Measurements from ENCODE around the gene NHERF1.

Gene NHERF1

GRCh38 chr17:74748529-74749278, at the start of gene NHERF1:
Gene NHERF1, plus strand, starts transcription at chr17:74748628. Its CDS starts 219 bp downstream, at chr17:74748847.
- in situ Hi-C loops (cut with MboI; ENCODE audit: low pct_unique_long_range_greater_than_20kb, low sequenced_read_pairs), result no loop called here
- peak; percentile 94 for DNase-seq

GRCh38 chr17:74699236-74699635, 49.2 kb upstream of the NHERF1 start:
- DNase-seq, result no peak
- in situ Hi-C loops (cut with MboI; ENCODE audit: low pct_unique_long_range_greater_than_20kb, low sequenced_read_pairs), result no loop called here

GRCh38 chr17:74702116-74702871, 46.1 kb upstream of the NHERF1 start:
- no peak for DNase-seq
- in situ Hi-C loops (cut with MboI; ENCODE audit: low pct_unique_long_range_greater_than_20kb, low sequenced_read_pairs), result no loop called here

- in situ Hi-C loops (cut with MboI; ENCODE audit: low pct_unique_long_range_greater_than_20kb, low sequenced_read_pairs), result no loop called here
- no peak for DNase-seq
Measured at GRCh38 chr17:74703311-74703710, 45.1 kb upstream of the NHERF1 start.

GRCh38 chr17:74704544-74704943, 43.9 kb upstream of the NHERF1 start:
- in situ Hi-C loops (cut with MboI; ENCODE audit: low pct_unique_long_range_greater_than_20kb, low sequenced_read_pairs), result no loop called here
- DNase-seq, result no peak

GRCh38 chr17:74711058-74711824, 37.2 kb upstream of the NHERF1 start:
- no peak for DNase-seq
- in situ Hi-C loops (cut with MboI; ENCODE audit: low pct_unique_long_range_greater_than_20kb, low sequenced_read_pairs), result no loop called here

- in situ Hi-C loops (cut with MboI; ENCODE audit: low pct_unique_long_range_greater_than_20kb, low sequenced_read_pairs), result no loop called here
- no peak for DNase-seq
Measured at GRCh38 chr17:74712301-74712700, 36.1 kb upstream of the NHERF1 start.

GRCh38 chr17:74712756-74713155, 35.7 kb upstream of the NHERF1 start, which contains the start of gene CD300LF:
Gene CD300LF, minus strand, starts transcription at chr17:74712923. Its CDS starts 57 bp downstream, at chr17:74712866.
- DNase-seq, result peak; percentile 75
- in situ Hi-C loops (cut with MboI; ENCODE audit: low pct_unique_long_range_greater_than_20kb, low sequenced_read_pairs), result no loop called here

- DNase-seq, result peak; percentile 39
- in situ Hi-C loops (cut with MboI; ENCODE audit: low pct_unique_long_range_greater_than_20kb, low sequenced_read_pairs), result no loop called here
Measured at GRCh38 chr17:74713171-74713755, 35.2 kb upstream of the NHERF1 start.

GRCh38 chr17:74715144-74715543, 33.3 kb upstream of the NHERF1 start:
- no peak for DNase-seq
- in situ Hi-C loops (cut with MboI; ENCODE audit: low pct_unique_long_range_greater_than_20kb, low sequenced_read_pairs), result no loop called here

- no peak for DNase-seq
- in situ Hi-C loops (cut with MboI; ENCODE audit: low pct_unique_long_range_greater_than_20kb, low sequenced_read_pairs), result no loop called here
Measured at GRCh38 chr17:74720506-74720905, 27.9 kb upstream of the NHERF1 start.

- in situ Hi-C loops (cut with MboI; ENCODE audit: low pct_unique_long_range_greater_than_20kb, low sequenced_read_pairs), result no loop called here
- DNase-seq, result no peak
Measured at GRCh38 chr17:74722782-74723181, 25.6 kb upstream of the NHERF1 start.

GRCh38 chr17:74723891-74724290, 24.5 kb upstream of the NHERF1 start:
- DNase-seq, result no peak
- in situ Hi-C loops (cut with MboI; ENCODE audit: low pct_unique_long_range_greater_than_20kb, low sequenced_read_pairs), result no loop called here

- no peak for DNase-seq
- in situ Hi-C loops (cut with MboI; ENCODE audit: low pct_unique_long_range_greater_than_20kb, low sequenced_read_pairs), result no loop called here
Measured at GRCh38 chr17:74725111-74725510, 23.3 kb upstream of the NHERF1 start.

- in situ Hi-C loops (cut with MboI; ENCODE audit: low pct_unique_long_range_greater_than_20kb, low sequenced_read_pairs), result no loop called here
Measured at GRCh38 chr17:74728033-74728701, 20.3 kb upstream of the NHERF1 start.

GRCh38 chr17:74728702-74729075, 19.7 kb upstream of the NHERF1 start:
- no peak for DNase-seq
- in situ Hi-C loops (cut with MboI; ENCODE audit: low pct_unique_long_range_greater_than_20kb, low sequenced_read_pairs), result no loop called here

More at GRCh38 chr17:74728033-74728701, 20.3 kb upstream of the NHERF1 start:
- DNase-seq, result no peak

GRCh38 chr17:74729368-74729767, 19.1 kb upstream of the NHERF1 start:
- in situ Hi-C loops (cut with MboI; ENCODE audit: low pct_unique_long_range_greater_than_20kb, low sequenced_read_pairs), result no loop called here
- DNase-seq, result no peak

- no peak for DNase-seq
- in situ Hi-C loops (cut with MboI; ENCODE audit: low pct_unique_long_range_greater_than_20kb, low sequenced_read_pairs), result no loop called here
Measured at GRCh38 chr17:74729866-74730265, 18.6 kb upstream of the NHERF1 start.
